ENCODE data around the gene SUPT3H.
"Not testable (repeated sequence)": the region's sequence is repeated elsewhere in the genome, so short reads cannot be mapped to it uniquely, and the experiment has no call there.

SUPT3H gene

DNA sequence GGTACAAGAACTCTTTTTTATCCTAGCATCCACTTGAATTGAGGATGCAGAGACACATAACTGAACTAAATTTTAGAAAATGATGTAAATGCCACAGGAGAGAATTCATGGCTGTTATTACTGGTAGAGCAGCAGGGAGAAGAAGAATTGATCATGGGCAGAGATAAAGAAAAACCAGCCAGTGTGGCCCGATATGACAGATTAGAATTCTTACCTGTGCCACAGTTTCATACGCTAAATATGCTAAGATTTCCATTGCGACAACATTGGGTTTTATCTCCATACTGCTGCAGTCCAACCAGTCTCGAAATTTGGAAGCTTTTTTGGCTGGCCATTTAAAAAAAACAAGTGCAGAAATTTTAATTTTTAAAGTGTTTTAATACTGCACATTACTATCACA is 423.5 kb downstream of the SUPT3H start:
- DNase-seq (ENCODE audit: low spot score): no peak

DNA sequence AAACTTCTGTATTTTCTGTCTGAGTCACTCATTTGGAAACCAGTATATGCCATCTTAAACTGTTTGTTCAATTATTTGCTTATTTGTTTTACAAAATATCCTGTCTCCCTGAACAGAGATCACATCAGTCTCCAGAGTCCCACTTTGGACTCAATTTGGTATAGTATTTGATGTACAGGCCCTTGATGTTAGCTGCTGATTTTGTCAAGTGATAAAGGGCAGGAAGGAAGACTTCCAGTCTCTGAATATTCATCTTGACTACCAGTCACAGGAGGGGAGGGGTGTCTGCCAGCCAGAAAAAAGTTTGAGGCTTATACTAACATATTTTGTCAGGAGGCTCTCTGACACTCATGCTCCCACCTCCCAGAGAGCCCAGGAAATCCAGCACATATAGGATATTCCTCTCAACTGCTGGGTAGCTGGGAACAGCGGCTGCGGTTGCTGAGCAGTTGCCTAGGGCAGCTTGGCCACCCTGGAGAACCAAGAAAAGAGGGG is 426.4 kb downstream of the SUPT3H start:
- no peak for DNase-seq (ENCODE audit: low spot score)

DNA sequence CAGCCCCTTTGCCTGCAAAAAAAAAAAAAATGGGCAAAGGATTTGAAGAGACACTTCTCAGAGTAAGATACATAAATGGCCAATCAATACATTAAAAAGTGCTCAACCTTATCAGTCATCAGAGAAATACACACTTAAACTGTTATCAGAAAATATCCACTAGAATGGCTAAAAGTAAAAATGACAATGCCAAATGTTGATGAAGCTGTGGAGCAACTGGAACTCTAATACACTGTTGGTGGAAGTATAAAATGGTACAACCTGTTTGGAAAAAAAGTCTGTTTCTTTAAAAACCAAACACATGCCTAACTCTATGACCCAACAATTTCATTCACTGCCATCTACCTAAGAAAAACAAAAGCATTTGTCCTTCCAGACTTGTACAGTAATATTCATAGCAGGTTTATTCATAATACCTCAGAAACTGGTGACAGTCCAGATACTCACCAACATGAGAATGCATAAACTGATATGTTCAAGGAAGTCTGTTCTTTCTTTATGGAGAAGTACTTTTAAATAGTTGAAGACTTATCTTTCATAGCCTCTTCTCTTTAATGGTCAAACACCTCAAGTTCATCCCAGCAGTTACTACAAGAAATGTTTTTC is 428.0 kb downstream of the SUPT3H start:
- no peak for DNase-seq (ENCODE audit: low spot score)

DNA sequence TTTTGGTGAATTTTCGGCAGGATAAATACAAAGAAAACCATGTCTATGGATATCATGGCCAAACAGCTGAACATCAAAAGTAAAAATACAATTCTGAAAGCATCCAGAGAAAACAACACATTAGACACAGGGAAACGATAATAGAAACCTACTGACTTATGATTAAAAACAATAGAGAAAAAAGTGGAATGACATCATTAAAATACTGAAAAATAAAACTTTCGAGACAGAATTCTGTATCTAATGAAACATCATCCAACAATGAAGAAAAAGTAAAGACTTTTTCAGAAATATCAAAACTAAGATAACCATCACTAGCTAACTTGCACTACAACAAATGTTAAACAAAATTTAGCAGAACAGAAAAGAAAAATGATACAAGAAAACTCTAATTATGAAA is 434.2 kb downstream of the SUPT3H start:
- no peak for DNase-seq (ENCODE audit: low spot score)

DNA sequence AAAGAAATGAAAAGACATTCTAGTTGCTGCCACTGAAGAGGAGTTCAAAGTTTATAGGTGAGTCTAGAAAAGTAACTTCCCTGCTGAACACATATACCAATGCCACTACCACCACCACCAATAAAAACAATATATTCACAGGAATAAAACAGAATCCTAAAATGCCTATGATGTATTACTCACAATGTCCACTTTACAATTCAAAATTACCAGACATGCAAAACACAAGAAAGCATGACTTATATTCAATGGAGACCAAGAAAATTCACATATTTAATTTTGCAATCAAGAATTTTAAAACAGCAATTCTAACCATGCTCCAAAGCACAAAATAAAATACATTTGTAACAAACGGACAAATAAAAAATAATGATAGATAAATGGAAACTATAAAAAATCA is 434.9 kb downstream of the SUPT3H start:
- DNase-seq (ENCODE audit: low spot score): no peak

DNA sequence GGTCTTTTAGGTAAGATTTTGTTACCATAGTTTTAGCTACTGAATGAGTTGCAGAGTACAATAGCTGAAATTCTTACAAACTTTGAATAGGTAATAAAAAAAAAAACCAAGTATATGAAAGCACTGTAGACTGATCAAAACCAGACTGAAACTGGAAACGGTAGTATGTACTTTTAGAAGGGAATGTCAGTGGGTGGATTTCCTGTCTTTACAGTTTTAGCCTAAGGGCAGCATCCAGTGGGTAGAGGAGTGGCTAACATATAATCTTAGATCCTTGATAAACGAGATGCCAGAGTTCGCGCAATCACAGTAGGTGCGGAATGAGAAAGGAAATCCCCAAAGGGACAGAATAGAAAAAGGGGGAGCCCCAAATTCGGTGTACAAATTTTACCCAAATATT is 435.5 kb downstream of the SUPT3H start:
- no peak for DNase-seq (ENCODE audit: low spot score)

DNA sequence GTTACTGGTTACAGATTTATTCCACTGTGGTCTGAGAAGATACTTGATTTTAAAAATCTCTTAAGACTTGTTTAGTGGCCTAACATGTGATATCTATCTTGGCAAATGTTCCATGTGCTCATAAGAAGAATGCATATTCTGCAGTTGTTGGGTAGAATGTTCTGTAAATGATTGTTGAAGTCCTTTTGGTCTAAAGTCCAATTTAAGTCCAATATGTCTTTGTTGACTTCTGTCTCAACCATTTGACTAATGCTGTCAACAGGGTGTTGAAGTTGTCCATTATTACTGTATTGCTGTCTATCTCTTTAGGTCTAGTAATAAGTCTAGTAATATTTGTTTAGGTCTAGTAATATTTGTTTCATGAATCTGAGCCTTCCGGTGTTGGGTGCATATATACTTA is 437.4 kb downstream of the SUPT3H start:
- DNase-seq (ENCODE audit: low spot score): no peak

DNA sequence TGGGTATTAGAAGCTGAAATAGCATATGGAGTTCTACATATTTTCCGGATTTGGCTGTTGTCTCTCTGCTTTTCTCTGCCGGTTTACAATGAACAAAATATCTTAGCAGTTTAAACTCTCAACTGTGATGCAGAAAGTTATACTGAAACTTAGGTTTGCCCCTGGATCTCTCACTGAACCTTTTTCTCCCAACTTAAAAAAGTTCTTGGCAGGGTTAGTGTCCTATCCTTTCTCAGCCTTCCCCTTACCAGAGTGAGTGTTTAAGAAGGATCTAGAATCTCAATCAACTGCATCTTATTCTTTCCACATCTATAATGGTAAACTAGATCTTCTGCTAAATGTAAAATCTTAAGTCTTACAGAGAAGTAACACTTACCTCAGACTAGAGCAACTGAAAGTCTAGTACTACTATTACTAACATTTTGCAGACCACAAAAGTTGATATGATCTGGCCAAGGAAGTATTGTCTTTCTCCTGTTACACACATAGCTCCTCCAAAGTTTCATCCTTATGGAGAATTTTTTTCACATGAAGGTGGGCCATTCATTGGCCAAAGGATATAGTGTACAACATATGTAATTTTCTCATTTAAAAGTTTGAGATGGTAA is 441.9 kb downstream of the SUPT3H start:
- DNase-seq (ENCODE audit: low spot score): no peak

DNA sequence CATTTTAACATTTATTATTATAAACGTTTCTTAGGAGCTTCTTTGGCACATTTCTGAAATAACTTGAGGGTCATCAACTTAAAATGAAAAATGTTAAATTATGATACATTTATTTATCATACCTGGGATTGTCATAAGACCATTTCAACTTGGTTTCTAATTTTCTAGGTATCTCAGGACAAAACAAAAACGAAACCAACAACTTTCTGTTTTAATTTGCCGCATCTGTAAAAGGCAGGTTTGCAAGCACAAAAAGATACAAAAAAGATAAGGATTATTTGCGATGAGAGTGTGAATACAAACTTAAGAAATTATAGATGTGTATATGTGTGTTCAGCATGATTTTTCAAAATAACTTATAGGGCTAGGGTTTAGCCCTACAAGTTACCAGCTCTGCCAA is 444.6 kb downstream of the SUPT3H start:
- no peak for DNase-seq (ENCODE audit: low spot score)

DNA sequence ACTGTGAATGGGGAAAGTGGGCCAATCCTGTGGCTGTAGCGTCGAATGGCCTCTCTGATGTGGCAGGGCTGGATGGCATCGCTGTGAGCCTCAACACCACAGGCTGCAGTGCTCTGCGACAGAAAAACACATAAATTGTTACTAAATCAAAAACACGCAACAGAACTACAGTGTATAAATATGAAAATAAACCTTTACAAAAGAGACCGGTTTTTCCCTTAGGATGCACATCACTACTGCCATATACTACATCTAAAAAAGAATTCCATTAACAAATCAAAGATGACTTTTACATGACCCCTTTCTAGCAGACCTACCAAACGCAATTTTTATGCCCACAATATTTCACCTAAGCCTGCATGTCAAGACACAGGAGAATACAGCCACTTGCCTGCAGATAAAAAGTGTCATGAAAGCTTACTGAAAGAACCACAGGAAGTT is 445.1 kb downstream of the SUPT3H start:
- no peak for DNase-seq (ENCODE audit: low spot score)

DNA sequence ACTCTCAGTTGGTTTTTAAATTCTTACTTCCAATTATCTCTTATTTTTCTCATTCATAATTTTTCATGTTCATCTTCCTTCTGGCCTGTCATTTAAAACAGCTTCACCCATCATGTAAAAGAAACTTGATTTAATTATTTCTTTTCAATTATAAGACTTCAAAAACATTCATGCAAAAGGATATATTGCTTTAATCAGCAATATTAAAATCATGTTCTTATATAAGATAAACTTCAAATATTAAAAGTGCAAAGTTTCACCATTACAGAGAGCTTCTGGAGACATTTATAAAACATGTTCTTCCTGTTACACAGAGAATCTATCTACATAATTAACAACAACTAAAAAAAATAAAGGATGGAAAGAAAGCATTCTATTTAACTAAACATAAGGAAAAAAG is 446.3 kb downstream of the SUPT3H start:
- no peak for DNase-seq (ENCODE audit: low spot score)

DNA sequence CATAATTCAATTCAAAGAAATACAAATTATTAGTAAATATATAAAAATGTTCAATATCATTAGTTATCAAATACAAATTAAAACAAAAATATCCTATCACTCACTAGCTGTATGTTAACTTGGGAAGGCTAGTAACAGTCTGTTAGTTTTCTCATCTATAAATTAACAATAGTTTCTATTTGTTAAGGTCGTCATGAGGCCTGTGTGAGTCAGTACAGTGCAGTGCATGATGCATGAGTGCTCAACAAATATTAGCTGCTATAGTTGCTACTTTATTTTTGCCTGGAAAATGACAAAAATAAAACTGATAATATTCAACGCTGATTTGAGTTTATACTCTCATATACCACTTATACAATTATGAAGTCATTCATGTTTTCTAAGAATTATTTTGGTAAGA is 451.2 kb downstream of the SUPT3H start:
- no peak for DNase-seq (ENCODE audit: low spot score)

DNA sequence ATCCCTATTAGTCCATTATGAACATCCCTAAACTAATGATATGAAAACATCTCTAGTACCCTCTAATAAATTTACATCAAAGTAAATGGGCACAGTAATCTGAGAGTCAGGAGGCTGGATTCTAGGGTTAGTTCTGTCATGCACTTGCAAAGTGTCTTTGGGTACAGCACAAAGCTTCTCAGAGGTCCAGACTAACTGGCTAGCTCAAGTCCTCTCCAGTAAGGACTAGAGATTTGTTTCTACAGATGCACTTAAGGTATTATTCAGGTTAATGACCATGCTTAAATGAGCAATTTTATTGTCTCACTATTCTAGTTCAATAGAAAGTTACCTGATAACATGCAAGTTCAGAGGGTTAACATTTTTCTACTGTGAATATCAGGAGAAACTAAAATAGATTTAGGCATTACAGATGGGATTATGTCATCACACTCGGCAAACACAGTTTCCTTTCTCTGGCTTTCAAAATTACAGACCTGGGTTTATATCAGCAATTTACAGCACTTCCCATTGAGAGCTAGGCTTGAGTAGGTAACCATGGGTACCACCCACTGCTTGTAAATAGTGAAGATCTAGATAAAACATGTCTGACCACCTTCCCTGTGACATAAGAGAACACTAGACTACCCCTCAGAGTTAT is 452.5 kb downstream of the SUPT3H start:
- DNase-seq (ENCODE audit: low spot score): no peak

DNA sequence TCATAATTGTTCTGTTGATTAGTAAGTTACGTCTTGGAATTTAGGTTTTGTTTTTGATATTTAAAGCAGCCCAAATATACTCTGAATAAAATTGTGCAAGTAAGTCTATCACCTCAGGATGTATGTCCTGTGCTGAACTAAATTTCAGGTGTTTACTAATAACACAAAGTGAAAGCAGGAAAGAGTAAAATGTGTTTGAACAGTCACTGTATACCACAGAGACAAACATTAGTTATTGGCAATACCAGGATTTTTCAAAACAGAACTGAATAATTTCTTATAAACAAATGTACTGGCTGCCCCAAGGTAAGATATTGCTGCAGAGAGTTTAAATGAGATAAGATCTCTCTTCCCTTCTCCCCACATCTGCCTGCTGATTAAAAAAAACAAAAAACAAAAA is 454.3 kb downstream of the SUPT3H start:
- DNase-seq (ENCODE audit: low spot score): no peak

DNA sequence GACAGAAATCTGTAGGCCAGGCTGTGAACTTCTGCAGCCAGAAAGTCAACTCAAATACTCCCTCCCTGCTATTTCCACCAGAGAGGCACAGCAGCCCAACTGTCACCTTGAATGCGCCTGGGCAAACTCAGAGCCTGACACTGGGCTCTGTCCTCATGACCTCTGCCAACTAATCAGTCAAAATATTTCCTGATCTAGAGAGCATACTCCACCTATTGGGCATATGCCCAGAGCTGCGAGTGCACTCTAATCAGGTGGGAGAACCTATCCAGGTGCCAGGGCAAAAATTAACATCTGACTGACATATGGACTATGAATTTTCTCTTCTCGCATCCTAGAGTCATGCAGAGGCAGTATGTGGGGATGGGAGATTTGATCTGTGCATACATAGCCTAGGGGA is 455.9 kb downstream of the SUPT3H start:
- no peak for DNase-seq (ENCODE audit: low spot score)

DNA sequence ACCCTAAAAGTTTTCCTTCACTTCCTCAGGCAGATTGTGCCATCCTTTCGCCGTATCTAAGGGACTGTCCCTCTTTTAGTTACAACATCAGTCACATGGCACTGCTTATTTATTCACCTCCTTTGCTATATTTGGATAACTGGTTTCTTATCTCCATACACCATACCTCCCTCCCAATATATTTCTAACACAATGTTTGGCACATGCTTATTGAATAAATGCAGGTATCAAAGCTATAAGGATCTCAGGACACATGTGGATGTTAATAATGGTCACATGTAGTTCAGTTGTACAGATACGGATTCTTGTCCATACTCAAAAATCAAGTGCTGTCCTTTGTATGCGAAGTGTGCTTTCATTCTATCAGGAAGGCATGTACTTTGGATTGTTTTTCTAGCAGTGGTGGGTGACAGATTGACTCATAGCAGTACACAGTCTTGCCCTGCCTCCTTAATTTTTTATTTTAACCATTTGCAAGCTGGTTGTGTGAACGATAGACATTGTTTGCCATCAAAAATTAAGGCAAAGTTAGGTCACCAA is 456.7 kb downstream of the SUPT3H start:
- no peak for DNase-seq (ENCODE audit: low spot score)

DNA sequence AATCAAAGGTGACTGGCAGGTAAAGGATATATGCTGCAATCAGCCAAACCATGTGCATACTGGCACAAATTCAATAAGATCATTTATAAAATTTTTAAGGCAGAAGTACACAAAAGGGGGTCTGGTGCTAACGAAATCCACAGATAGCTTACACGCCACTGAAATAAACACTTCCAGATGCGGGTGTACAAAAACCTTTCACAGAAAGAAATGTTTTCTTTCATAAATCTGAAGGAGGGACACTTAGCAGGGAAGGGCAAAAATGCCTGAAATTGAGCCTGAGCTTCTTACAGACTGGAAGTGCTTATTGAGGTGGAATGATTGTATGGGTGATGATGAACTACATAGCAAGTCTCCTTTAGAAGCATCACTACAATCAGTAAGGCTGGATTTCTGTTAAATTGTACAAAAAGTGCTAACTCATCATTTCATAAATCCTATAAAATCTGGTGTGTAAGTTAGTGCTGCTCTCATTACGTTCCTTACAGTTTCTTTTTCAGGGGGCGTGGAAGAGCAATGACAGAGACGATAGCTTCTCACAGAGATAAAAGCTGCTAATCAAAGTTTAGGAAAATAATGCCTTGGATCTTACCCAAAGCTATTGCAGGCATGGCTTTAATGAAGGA is 458.9 kb downstream of the SUPT3H start:
- DNase-seq (ENCODE audit: low spot score): no peak

DNA sequence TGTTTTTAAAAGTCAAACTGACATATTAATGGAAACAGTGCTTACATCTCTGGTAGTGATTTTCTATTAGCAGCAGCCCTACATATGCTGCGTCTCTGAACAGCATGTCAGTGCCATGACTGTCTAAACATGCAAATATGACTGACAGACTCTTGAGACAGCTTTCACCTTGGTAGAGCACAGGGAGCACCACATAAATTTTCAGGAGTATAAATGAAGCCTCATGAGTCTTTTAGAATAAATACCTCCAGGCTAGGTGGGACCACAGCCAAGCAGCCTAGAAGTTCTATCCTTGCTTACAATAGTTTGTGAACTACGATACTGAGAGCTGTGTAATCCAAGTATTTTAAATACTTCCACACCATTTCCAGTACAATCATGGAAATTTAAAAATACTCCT is 460.3 kb downstream of the SUPT3H start:
- no peak for DNase-seq (ENCODE audit: low spot score)

DNA sequence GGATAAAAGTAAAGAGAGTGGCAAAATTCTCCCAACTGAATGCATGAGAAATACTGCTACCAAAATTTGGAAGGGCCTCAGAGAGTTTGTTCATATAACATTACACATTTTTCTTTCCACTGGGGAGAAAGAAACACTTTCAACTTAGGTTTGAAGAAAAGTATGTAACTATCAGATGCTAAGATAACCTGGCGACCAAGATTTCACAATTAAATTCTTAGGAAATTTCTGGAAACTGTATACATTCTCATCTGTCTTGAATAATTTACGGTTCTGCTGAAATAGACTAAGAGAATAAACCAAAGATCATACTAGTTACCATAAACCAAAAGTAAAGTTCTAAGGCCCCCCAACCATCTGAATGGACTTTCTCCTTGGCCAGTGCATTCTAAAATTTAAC is 462.6 kb downstream of the SUPT3H start:
- no peak for DNase-seq (ENCODE audit: low spot score)

DNA sequence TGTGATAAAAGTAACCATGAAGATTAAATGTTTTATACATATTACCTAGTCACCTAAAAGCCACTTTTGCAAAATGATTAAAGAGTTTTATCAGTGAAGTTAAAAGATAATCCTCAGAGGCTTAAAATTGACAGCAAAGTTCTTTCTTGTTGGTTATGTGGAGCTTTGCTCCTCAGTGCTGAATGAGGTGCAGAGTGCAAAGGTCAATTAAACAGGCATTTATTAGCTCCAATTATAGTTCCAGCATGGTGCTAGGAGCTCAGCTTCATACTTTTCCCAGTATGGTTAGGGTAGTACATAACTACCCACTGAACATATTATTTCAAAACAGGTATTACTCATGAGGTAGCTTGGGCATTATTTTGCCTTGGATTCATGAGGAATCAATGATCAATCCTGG is 463.6 kb downstream of the SUPT3H start:
- no peak for DNase-seq (ENCODE audit: low spot score)

DNA sequence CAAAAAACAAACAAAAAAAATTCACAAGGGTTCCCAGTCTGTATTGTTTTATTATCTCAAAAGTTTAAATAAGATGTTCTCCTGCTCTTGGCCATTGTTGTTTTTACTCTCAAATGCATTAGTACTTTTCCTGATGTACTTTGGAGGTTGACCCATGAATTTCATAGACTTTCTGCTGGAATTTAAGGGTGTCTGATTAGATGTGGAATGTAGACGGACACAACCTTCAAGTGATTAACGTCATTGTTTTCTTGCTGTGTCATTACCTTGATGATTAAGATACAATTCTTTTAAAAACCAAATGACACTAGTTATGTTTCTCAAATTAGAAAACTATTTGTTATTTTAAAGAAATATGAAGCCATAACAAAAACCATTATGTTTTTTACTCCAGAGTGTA is 471.0 kb downstream of the SUPT3H start:
- no peak for DNase-seq (ENCODE audit: low spot score)

DNA sequence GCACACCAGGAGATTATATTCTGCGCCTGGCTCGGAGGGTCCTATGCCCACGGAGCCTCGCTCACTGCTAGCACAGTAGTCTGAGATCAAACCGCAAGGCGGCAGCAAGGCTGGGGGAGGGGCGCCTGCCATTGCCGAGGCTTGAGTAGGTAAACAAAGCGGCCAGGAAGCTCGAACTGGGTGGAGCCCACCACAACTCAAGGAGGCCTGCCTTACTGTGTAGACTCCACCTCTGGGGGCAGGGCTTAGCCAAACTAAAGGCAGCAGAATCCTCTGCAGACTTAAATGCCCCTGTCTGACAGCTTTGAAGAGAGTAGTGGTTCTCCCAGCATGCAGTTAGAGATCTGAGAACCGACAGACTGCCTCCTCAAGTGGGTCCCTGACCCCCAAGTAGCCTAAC is 477.4 kb downstream of the SUPT3H start:
- DNase-seq (ENCODE audit: low spot score): not testable (repeated sequence)
